HPDE6-E6E7 (cell line): Measurements from ENCODE around the gene SENP5.

ENCODE experiments used
- DNase-seq: peaks from one replicate; pipeline ENCODE4 v3.0.0; 2011; ENCODE audit warnings: missing footprints; ENCODE audit errors: extremely low spot score

SENP5 gene

DNA sequence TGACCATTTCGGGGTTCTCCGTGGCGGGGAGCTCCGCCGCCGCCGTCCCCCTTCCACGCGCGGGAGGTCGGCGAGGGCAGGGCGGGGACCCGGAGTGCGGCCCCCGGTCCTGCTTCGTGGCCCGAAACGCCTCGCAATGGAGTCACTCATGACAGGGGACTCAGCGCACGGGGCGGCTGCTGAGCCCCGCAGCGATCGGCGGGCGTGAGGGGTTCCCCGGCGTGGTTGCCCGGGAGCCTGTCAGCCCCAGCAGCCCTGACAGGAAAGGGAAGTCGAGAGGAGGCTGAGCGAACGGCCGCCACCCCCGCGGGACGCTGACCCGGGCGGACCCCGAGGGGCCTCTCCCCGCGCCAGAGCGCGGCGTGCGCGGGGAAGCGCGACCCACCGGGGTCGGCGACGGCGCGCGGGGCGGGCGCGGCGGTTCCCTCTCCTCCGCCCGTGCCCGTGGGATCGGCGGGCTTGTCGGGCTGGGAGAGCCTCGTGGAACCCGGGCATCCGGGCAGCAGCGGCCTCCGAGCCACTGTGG, 101.5 kb downstream of the SENP5 start:
- DNase-seq, result peak; percentile 38

DNA sequence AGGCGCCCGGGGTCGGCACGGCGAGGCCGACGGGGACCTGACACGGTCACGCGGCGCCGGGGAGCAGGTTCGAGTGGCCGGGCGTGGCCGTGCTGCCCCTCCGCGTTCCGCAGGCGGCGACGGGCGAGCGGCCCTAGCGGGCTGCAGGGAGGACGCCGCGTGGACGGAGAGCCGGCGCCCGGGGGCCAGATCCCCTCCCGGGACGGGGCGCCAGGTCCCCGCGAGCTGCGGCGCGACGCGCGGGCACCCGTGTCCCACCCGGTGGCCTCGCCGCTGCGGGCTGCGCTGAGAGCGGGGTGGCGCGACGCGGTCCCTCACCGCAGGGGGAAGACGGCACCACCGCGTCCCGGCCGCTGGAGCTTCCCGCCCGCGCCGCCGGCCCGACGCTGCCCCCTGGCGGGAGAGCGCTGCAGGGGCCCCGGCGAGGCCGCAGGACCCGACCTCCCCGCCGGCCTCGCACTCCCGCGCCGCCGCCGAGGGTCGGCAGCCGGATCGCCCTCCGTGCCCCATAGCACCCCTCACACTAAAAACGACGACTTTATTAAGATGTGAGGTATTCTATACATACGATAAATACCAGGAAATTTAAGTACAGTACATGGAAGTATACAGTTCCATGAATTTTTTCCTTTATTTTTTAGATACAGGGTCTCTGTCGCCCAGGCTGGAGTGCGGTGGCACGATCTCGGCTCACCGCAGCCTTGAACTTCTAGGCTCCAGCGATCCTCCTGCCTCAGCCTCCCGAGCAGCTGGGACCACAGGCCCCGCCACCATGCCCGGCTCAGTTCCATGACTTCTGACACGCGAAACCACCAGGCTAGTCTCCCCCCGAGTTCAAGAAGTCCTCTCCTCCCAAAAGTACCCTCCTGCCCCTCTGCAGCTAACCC, 102.2 kb downstream of the SENP5 start:
- DNase-seq, result peak; percentile 74

DNA sequence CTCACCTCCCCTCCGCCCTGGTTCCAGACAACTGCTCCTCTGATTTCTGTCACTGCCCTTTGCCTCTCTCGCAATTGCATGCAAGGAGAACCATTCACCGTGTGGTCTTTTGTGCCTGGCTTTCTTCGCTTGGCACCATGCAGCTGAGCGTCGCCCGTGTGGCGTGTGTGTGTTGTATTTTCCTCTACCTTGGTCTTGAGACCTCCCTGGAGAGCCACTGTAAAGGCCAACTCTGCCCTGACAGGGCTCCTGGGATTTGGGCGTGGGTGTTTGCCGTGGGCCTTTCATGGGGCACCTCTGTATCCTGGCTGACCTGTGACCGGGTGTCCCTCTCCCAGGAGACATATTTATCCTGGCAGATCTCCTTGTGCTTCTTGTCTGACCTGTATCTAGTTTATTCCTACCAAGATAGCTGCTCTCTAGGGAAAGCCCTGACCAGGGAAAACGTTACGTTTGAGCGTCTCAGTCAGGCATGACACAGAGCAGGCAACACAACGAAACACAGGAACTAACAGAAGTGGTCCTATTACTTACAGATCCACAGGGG, 102.9 kb downstream of the SENP5 start:
- DNase-seq, result no peak

DNA sequence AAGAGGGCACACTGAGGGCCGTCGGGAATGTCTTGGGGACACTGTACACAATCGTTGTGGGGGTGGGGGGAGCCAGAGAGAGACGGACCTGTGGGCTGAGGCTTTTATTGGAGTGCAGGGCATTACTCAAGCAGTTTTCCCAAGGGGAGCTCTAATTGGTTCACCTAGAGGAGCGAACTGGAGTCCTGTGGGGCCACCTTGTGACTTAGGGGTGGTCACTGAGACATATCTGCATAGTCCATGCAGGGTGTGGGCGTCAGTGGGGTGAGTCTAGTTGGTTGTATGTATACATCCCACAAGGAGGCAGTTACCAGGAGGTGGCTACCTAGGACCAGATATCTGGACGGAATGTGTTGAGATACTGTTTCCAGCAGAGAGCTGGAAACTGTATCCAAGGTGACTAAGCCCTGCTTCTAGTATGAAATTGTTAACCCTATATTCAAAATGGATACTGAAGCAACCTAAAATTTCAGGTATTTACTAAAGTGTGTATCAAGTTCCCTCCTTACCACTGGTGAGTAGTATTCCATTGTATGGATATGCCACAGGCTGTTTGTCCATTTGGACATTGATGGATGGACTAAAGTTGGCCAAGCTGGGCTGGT, 103.5 kb downstream of the SENP5 start:
- DNase-seq, result no peak

DNA sequence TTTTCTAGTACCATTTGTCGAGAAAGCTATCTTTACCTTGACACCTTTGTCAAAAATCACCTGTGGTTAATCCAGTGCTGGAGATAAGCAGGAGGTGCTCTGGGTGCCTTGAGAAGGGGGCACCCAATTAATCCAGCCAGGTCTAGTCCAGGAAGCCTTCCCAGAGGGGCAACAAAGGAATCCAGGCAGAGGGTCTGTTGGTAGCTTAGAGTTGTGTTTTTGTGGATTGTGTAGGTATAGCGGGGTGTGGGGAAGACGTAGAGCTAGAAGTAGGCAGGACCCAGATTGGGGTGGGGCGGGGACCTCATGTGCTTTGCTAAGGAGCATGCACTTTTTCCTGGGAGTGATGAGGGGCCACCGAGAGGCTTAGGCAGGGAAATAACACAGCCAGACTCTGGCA, 106.9 kb downstream of the SENP5 start:
- no peak for DNase-seq

DNA sequence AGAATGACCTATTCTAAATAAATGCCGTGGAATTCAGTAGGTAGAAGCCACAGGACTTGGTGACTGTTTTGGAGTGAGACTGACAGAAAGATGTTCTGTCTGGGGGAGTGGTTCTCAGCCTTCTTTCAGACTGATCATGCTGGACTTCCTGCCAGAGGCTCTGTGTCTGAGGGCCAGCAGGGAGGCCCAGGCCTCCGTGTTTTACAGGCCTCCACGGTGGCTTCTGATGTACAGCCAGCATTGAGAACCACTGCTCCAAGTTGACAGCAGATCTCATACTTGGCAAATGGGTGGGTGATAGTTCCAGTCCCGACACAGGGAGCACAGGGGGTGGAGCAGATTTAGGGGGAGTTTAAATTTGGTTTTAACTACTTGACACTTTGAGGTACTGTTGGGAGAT, 107.6 kb downstream of the SENP5 start:
- no peak for DNase-seq

DNA sequence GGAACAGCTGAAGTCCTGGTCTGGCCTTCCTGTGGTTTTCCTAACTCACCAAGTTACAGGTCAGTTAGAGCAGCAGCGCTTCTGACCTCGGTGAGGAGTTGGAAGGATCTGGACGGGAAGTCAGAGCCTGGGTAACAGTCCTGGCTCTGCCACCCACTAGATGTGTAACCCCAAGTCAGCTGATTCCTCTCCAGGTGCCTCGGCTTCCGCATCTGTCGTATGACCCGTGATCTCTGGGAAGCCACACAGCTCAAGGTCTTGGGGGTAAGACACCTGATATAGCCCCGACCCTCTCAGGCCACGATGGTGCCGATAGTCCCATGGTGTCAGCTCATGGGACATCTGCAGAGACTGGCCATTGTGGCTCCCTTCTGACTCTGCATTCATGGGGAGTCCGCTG, 109.2 kb downstream of the SENP5 start:
- no peak for DNase-seq

DNA sequence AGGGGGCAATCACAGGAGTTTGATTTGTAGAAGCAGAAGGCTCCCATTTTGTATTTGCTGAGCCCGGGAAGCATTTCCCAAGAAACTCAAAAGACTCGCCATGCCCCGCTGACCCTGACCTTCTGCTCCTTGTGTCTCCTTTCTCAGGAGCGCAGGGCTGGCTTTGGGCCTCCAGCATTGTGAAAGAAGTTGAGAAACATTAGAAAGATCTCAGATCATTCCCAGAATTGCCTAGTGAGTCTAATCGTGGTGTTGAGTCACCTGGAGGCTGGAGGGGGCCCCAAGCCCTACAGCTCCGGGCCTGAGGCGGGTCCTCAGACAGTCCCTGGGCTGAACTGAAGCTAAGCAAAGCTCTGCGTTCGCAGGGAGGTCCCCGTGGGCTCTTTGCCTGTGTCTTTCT, 111.8 kb downstream of the SENP5 start:
- DNase-seq, result no peak

DNA sequence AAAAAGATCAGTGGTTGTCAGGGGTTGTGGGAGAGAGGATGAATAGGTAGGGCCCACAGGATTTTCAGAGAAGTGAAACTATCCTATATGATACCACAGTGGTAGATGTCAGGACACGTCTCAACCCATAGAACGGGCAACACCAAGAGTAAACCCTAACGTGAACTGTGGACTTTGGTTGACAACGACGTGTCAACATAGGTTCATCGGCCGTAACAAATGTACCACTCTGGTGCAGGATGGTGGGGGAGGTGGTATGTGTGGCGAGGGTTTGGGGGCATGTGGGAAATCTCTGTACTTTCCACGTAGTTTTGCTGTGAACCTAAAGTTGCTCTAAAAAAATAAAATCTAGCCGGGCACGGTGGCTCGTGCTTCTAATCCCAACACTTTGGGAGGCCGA, 113.9 kb downstream of the SENP5 start:
- DNase-seq, result no peak

DNA sequence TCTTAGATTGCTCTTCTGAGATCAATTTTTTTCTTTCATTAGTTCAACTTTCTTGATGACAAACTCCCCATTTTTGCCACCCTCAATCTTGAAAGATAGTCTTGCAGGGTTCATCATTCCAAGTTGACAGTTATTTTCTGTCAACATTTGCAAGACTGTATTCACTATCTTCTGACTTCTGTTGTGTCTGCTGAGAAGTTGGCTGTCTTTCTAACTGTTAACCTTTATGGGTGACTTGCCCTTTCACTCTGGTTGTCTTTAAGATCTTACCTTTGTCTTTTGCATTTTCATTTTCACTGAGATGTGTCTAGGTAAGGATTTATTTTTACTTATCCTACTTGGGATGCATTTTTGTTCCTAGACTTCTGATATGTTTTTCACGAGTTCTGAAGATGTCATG, 115.5 kb downstream of the SENP5 start:
- no peak for DNase-seq
